A673 (cell line): ENCODE data around the gene RPP14.

Experiments
- EZH2 ChIP-seq: fragments of 200-600 bp; sonication (generic); IDR thresholded peaks from 2 replicates; pipeline ENCODE4 v1.6.1; 2017; ENCODE audit warnings: borderline replicate concordance, low read depth, mild to moderate bottlenecking, mixed read lengths, antibody characterized with exemption, low read length; ENCODE audit not compliant: poor library complexity, severe bottlenecking
- TF ChIP-seq, protein P1 (sequence below): fragments of 300-800, 200-600 bp; sonication (generic); conservative IDR thresholded peaks from 2 replicates; pipeline ENCODE4 v1.5.1; 2017; ENCODE audit warnings: low read depth, mild to moderate bottlenecking, antibody characterized with exemption, low read length, moderate library complexity, mixed read lengths

DNA sequence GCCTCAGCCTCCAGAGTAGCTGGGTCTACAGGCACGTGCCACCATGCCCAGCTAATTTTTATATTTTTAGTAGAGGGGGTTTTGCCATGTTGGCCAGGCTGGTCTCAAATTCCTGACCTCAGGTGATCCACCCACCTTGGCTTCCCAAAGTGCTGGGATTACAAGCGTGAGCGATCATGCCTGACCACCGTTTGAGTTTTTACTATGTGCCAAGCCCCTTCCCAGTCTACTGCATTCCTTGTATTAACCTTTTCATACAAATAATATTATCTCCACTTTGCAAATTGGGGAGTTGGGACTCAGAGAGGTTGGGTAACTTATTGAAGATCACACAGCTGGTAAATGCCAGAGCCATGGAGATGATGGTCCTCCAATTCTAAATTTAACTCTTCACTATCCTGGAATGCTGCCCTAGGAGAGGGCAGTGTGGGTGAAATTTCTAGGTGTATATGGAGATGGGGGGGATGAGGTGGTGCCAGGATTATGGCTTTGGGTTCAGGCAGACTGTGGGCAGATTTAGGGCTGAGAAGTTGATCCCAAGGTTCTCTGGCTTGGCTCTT lies 25.6 kb downstream of the RPP14 start:
- TF ChIP-seq, protein P1, sequence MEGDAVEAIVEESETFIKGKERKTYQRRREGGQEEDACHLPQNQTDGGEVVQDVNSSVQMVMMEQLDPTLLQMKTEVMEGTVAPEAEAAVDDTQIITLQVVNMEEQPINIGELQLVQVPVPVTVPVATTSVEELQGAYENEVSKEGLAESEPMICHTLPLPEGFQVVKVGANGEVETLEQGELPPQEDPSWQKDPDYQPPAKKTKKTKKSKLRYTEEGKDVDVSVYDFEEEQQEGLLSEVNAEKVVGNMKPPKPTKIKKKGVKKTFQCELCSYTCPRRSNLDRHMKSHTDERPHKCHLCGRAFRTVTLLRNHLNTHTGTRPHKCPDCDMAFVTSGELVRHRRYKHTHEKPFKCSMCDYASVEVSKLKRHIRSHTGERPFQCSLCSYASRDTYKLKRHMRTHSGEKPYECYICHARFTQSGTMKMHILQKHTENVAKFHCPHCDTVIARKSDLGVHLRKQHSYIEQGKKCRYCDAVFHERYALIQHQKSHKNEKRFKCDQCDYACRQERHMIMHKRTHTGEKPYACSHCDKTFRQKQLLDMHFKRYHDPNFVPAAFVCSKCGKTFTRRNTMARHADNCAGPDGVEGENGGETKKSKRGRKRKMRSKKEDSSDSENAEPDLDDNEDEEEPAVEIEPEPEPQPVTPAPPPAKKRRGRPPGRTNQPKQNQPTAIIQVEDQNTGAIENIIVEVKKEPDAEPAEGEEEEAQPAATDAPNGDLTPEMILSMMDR: no peak
- no peak for TF ChIP-seq EZH2
